Measurements from ENCODE around the gene HPD.
"Not testable (repeated sequence)": the region's sequence is repeated elsewhere in the genome, so short reads cannot be mapped to it uniquely, and the experiment has no call there.

HPD gene

DNA sequence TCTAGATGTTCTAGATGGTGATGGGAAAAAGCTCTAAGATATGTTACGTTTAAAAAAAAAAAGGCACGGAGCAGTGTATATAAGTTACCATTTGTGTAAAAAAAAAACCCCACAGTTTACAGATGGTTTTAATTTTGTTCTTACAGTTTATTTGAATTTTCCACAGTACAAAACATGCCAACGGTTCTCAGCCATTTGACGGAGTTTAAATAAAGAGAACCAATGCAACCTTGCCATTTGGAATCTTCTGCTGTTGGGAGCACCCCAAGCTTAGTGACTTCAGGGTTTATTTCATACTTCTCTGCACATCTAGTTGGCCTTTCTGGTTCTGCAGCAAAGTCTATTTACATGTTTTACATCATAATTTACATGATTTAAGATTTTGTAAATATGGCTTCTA, 7.7 kb upstream of the HPD start:
- no peak for DNase-seq (ENCODE audit: low read depth)

DNA sequence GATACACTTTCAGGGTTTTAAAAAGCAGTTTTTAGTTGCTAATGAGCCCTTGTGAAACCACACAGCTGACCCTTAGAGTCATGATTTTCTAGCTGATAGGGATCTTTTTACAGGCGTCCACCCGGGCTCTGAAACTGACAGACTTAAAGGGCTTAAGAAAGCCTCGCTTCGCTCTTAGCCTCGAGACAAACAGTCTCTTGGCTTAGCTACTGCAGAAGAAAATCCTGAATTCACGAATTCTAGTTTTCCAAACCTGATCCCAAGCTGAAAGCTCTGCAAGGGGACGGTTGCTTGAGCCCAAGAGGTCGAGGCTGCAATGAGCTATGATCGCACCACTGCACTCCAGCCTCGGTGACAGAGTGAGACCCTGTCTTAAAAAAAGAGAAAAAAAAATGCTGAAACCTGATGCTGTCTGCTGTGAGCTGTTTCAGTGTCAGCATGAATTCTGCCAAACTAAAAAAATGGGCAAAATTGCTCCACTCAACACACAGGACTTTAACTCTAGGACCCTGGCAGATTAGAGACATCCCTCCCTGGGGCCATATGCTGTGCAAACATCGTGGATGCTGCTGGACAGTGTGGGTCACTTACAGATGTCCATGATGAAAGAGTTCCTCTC, 3.1 kb upstream of the HPD start:
- DNase-seq (ENCODE audit: low read depth): no peak

DNA sequence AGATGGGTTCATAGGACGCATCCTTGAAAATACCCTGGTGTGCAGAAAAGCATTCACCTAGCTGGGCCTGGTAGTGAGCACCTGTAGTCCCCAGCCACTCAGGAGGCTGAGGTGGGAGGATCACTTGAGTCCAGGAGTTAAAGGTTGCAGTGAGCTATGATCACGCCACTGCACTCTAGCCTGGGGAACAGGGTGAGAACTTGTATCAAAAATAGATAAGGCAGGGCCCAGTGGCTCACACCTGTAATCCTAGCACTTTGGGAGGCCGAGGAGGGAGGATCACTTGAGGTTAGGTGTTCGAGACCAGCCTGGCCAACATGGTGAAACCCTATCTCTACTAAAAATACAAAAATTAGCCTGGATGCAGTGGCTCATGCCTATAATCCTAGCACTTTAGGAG, 2.0 kb upstream of the HPD start:
- not testable (repeated sequence) for DNase-seq (ENCODE audit: low read depth)

DNA sequence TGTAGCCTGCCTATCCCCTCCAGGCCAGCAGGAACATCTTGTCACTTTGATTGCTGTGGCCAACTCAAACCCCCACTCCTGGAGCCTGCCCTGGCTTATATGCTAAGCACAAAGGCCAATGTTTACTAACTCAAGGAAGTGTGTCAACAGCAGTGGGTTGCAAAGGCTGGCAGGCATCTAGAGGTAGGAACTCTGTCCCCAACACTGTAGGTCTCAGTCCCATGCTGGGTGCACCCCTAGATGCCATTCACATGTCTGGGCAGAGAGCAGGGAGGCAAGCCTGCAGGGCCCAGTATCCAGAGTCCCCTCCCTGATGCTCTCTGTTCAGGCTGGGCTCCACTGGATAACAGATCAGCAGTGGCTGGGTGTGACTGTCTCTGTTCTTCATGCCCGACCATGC, 1.6 kb upstream of the HPD start:
- DNase-seq (ENCODE audit: low read depth): no peak

DNA sequence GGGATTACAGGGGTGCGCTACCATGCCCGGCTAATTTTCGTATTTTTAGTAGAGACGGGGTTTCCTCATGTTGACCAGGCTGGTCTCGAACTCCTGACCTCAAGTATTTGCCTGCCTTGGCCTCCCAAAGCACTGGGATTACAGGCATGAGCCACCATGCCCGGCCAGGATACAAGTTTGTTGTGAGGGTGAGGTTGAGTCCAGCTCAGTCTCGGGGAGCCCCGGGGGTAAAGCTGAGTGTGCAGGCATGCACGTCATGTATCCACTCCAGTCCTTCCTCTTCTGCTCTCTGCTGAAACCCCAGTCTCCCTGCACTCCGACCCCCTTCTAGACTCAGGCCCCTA, 369 bp downstream of the HPD start:
- DNase-seq (ENCODE audit: low read depth): no peak

DNA sequence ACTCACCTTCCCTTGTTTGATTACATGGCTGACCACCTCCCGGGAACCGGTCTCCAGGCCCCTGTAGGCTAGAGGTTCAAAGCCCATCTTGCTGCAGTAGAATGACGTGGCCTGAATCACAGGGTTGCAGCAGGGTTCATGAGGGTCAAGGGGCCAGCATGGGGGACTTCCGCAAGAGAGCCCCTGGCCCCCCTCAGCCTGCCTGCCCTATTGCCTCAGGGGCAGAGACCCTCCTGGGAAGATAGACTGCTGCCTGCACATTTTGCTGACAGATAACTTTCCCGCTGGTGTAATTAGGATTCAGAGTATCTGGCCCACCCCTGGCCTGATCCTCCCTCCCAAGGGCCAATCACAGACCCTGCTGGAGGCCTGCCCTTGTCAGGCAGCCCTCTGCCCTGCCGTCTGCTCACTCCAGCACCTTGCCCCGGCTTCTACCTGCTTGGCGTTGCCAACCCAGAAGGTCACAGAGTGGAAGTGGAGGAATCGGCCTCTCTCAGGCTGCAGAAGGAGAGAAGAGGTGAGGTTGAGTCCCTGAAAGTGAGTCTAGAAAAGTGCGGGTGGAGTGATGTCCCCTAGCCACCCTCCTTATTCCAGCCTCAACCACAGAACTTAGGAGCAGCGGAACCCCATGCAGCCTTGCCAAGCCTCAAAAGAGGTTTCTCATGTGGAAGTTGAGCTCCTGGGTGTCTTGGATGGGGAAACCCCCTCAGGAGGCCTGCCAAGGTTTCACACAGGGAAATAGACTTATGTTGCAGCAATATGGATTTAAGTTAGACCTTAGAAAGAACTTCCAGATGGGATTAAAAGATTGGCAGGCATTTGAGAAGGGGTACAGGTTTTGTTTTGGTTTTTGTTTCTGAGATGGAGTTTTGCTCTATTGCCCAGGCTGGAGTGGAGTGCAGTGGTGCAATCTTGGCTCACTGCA, 1.1 kb downstream of the HPD start:
- no peak for DNase-seq (ENCODE audit: low read depth)

DNA sequence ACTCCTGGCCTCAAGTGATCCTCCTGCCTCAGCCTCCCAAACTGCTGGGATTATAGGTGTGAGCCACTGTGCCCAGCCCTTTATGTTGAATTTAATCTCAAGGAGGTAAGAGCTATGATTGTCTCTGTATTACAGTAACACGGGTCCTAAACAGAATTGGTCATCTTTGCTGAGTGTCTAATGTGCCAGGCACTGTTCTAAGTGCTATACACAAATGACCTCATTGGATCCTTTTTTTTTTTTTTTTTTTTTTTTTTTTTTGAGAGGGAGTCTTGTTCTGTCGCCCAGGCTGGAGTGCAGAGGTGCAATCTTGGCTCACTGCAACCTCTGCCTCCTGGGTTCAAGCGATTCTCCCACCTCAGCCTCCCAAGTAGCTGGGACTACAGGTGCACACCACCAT, 6.3 kb downstream of the HPD start:
- not testable (repeated sequence) for DNase-seq (ENCODE audit: low read depth)

DNA sequence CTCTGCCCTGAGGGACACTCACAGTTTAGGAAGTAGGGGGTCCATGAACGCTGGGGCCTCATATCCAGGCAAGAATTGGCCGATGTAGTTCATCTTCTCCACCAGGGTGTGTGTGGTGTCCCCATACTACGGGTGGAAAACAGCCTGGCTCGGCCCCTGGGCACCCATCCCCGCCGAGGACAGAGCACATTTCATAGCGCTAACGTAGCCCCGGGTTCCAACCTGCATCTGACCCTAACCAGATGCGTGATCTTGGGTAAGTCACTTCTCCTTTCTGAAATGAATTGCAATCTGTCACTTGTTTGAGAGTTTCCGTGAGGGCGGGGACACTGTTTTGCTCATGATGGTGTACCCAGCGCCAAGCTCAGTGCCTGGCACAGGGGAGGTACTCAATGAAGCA, 9.0 kb downstream of the HPD start:
- DNase-seq (ENCODE audit: low read depth): no peak

DNA sequence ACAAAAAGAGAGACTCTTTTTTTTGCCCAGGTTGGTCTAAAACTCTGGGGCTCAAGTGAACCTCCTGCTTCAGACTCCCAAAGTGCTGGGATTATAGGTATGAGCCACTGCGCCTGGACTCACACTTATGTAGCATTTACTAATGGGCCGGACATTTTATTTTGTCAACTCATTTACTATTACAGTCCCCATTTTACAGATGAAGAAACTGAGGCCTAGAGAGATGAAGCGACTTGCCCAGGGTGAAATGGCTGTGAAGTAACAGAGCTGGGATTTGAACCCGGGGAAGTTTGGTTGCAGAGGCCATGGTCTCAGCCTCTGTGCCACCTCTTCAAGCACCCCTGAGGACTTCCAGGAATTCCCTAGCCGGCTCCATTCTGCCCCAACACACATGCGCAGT, 9.4 kb downstream of the HPD start:
- no peak for DNase-seq (ENCODE audit: low read depth)

DNA sequence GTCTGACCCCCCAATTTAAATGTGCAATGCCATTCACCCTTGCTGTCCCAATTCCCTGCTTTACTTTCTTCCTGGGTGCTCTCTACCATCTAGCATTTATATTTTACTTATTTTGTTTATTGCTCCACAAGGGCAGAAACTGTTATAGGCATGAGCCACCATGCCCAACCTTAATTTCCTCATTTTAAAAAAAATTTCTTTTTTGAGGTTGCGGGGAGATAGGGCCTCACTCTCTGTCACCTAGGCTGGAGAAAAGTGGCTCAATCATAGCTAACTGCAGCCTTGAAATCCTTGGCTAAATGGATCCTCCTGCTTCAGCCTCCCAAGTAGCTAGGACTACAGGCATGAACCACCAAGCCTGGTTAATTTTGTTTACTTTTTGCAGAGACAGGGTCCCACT, 13.0 kb downstream of the HPD start:
- DNase-seq (ENCODE audit: low read depth): no peak

DNA sequence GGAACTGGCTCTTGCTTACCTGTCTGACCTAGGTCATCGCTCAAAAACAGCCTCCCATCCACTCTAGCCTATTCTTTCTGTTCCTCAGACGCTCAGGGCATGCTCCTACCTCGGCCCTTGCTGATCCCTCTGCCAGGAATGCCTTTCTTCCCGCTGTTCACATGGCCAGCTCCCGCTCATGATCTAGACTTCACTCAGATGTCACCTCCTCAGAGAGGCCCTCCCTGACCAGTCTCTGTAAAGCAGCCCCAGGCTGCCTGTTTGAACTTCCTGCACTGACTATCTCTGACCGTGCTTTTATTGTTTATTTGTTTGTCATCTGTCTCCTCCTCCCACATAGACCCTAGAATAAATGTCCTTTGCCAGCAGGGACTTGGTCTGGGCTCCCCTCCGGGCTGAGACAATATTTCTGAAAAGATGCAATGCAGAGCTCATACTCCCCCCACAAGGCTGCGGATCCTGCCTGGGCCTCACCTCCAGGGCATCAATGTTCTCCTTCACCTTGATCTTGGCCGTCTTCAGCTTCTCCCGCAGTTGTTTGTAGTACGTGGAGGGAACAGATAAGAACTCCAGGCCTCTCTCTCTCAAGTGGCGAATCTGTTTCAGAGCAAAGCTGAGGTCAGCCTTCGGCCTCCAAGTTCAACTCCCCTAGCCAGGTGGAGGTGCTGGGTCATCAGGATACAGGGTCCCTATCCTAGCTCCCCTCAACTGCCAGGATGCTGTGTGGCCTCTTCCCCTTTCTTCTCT, 15.2 kb downstream of the HPD start:
- no peak for DNase-seq (ENCODE audit: low read depth)

DNA sequence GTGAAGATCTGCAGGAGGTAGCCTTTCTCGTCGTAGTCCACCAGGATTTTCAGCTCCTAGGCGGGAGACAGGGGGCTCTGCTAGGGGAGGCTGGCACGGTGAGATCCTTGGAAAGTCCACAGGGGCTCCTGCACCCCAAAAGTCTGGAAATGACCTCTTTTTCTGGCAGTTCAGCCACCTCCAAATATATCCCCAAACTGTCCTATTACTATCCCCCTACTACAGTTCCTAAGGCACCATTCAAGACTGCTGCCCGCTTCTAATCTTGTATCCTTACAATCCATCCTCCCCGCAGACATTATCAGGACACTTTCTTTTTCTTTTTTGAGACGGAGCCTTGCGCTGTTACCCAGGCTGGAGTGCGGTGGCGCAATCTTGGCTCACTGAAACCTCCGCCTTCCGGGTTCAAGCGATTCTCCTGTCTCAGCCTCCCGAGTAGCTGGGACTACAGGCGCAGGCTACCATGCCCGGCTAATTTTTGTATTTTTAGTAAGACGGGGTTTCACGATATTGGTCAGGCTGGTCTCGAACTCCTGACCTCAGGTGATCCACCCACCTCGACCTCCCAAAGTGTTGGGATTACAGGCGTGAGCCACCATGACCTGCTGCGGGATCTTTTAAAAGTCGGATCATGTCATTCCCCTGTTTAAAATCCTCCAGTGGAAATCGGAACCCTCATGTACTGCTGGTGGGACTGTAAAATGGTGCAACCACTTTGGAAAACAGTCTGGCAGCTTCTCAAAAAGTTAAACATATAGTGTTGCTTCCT, 18.5 kb downstream of the HPD start:
- DNase-seq (ENCODE audit: low read depth): no peak

DNA sequence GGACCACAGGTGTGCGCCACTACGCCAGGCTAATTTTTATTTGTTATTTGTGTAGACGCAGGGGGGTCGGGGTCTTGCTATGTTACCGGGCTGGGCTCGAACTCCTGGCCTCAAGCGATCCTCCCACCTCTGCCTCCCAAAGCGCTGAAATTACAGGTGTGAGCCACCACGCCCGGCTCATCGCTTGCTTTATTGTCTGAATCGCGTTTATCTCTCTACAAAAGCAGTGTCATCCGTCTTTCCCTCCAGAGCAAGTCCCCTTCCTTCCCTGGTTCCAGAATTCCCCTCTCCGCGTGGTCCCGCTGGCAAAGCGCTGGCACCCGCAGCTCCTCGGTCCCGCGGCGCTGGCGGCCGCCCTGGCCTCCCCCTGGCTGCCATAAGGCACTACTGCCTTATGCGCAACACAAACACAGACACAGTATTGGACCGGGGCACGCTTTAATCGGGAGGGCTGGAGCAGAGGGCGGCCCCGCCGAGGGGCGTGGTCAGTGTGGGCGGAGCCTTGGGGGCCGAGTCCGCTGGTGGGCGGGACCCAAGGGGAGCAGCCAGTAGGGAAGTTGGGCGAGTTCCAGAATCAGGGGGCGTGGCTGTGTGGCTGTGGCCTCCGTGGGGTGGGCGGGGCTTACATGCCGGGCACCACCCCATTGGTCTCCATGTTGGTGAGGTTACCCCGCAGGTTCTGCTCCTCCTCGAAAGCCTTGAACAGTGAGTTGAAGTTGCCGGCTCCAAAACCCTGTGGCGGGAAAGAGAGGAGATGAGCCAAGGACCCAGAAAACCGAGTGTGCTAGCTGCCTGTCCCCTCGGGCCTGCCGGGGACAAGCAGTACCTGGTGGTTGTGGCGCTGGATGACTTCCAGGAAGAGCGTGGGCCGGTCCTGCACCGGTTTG, 19.3 kb downstream of the HPD start:
- DNase-seq (ENCODE audit: low read depth): peak; percentile 99

DNA sequence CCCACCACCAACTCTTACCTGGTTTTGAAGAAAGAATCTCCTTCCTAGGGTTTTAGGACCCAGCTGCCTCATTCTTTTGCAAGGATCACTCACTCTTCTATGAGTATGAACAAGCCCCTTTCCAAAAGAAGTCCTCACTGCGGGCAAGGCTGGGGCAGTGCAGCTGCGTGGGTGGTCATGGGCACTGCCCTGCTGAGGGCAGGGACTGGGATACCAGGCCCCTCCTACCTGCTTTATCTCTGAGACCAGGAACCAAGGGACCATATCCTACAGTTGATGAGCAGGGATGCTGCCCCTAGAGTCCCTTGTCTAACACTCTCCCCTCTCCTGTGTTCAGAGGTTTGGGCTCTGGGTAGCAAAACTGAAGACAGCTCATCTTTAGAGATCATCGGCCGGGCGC, 20.5 kb downstream of the HPD start:
- DNase-seq (ENCODE audit: low read depth): no peak

DNA sequence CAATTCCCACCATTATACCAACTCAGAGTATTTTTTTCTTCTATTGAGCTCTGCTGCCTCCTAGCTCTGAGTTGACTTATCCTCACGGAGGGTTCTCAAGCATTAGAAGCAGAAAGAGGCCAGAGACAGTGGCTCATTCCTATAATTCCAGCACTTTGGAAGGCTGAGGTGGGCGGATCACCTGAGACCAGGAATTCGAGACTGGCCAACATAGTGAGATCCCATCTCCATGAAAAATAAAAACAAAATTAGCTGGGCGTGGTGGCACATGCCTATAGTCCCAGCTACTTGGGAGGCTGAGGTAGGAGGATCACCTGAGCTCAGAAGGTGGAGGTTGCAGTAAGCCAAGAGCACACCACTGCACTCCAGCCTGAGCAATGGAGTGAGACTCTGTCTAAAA, 21.0 kb downstream of the HPD start:
- no peak for DNase-seq (ENCODE audit: low read depth)

DNA sequence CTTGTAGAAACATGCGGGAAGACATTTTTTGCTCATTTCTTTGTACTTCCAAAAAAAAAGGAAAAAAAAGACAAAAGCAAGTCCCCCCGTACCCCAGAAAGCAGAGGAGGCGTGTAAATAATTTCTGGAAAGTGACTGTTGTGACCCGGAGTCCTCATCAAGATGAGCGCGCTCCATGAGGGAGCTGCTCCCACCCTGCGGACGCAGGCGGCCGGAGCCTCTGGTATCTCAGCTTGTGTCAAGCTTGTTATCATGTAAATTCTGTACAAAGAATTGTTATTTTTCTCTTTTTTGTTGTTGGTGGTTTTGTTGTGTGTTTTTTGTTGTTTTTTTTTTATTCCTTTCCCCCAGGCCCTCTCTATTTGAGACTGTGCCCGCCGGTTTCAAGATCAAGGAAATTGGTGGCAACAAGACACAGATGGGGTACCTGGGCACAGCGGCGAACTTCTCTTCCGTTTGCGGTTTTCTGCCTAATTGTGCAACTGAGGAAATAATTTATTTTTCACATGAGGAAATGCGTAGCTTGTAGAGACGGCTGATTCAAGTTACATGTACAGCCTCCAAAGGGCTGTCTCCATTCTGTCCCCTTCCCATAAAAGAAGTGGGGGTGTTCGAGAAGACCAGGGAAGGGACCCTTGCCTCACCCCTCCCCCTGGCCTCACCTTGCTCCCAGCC, 27.0 kb downstream of the HPD start:
- no peak for DNase-seq (ENCODE audit: low read depth)

DNA sequence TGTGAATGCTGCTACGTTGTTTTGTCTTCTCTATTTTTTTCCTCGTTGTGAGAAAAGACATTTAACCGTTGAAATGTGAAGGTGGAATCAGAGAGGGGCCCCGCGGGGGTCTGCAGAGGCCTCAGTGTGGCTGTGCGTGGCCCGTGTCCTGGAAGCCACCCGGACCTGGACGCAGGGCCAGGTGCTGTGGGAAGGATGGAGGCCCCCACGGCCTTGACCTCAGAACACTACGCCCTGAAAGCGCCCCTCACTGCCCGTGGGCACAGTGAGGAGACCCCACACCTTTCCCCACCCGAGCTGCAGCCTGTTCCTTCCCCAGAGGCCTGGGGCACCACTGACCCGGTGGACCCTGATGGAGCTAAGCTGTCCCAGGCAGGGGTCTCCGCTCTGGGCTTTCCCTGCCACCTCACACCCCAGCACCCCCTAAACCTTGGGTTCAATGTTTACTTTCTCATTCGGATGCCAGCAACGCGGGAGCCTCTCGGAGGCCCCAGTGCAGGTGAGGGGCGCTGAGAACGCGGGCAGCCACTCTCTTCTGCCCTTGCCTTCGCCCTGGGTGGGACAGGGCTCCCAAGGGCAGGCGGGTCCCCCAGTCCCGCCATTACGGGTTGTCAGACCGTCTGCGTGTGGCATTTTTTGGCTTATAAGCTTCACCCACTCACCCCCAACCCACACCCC, 27.9 kb downstream of the HPD start:
- DNase-seq (ENCODE audit: low read depth): no peak

DNA sequence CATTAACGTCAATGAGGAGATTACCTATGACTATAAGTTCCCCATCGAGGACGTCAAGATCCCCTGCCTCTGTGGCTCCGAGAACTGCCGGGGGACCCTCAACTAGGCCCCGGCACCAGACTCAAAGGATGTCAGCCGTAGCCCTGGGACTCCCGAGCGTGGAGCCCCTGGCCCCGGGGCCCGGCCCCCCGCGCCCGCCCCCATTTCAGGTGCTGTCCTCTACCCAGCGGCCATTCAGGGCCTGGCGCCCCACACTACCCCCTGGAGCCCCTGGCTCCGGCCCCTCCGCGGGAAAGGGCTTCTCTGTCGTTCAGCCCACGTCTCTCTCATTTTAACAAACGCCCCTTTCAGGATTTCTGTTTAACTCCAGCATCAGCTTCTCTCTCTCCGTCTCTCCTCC, 28.5 kb downstream of the HPD start:
- no peak for DNase-seq (ENCODE audit: low read depth)

DNA sequence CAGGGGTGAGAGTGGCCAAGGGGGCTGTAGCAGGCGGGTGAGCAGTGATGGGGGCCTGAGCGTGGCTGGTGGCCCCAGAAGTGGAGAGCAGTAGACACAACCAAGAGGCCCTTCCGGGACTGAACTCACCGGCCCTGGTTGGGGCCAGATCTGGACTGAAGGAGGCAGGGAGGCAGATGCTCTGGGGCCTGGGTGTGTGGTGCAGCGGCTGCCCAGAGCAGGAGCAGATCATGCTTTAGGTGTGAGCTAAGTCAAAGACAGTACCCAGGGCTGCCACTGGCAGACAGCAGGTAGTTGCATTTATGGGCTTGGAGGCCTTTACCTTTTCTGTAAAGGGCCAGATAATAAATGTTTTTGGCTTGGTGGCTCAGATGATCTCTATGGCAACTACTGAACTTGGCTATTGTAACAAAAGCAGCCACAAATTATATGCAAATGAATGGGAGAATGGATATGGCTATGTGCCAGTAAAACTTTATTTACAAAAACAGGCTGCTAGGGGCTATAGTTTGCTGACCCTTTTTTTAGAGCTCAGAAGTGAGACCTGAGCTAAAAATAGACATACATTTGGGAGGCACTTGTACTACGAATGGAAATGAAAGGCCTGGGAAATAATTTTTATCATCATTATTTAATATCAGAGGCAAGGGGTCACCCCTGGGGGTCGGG, 29.3 kb downstream of the HPD start:
- DNase-seq (ENCODE audit: low read depth): no peak

DNA sequence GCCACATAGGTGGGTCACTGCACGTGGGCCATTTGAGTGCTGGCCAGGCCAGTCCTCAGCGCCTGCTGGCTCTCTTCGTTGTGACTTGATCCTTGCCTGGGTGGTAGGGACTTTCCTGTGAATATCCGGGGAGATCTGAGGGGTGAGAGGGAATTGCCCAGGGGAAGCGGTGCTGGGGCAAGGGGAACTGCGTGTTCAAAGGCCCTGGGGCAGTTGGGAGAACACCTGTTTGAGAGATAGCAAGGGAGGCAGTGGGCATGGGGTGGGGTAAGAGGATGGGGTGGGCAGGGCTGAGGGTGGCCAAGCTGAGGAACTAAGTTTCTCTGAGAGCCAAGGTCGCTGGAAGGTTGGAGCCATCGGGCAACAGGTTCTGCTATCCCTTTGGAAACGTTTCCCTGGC, 29.8 kb downstream of the HPD start:
- DNase-seq (ENCODE audit: low read depth): no peak

Data from stimulated activated CD8-positive, alpha-beta memory T cell treated with anti-CD3 and anti-CD28 coated beads, Interleukin-15, amount 100 ng/mL, for 1 hour (primary cell).